SK-N-SH (cell line): Measurements from ENCODE around the gene USP22. TPM values are rescaled to one million over a fixed set of nuclear protein-coding genes. Genes with fewer than 3 reads are reported as not detected.

Experiments
- CTCF ChIA-PET: fragments of 300-600, 350-600 bp; formaldehyde crosslinking; extraction: SDS; loops from one replicate; lab custom pipeline; 2021; lab: Yijun Ruan, JAX
- POLR2A ChIA-PET: fragments of 350-600 bp; sonication (Branson Sonifier 250); formaldehyde crosslinking; extraction: SDS; loops from one replicate; lab custom pipeline; 2020; ENCODE audit warnings: antibody characterized with exemption, inconsistent platforms; lab: Yijun Ruan, JAX
- DNase-seq: peaks from one replicate; pipeline ENCODE4 v3.0.0; 2012
- H2AFZ ChIP-seq: fragments of 200-600 bp; sonication (generic); 2 replicates; pipeline ENCODE4 v1.8.1; 2016; ENCODE audit warnings: antibody characterized with exemption, mild to moderate bottlenecking, low read depth
- H3F3A ChIP-seq: fragments of 200-600 bp; sonication (generic); replicated peaks from 2 replicates; pipeline ENCODE3; 2016; ENCODE audit warnings: antibody characterized with exemption, mild to moderate bottlenecking; ENCODE audit not compliant: insufficient read depth
- H3K27ac ChIP-seq, 2 experiments: fragments of 200-500 bp in 1 of 2; fragments of 200-600 bp in 1 of 2; sonication (Bioruptor generic) in 1 of 2; sonication (generic), shearing (Covaris generic) in 1 of 2; 2 replicates each; pipeline versions ENCODE4 v1.5.1 to v1.6.1; 2014 to 2016; ENCODE audit warnings: low read depth in 2 of 2, inconsistent platforms in 1 of 2, low read length in 1 of 2, mild to moderate bottlenecking in 1 of 2, mixed read lengths in 1 of 2
- H3K27me3 ChIP-seq: fragments of 200-600 bp; sonication (generic), shearing (Covaris generic); 2 replicates; pipeline ENCODE4 v1.6.1; 2016; ENCODE audit warnings: mixed run types; ENCODE audit not compliant: insufficient read depth
- H3K36me3 ChIP-seq, 2 experiments: fragments of 200-500 bp in 1 of 2; fragments of 200-600 bp in 1 of 2; sonication (Bioruptor generic) in 1 of 2; sonication (generic) in 1 of 2; replicated peaks in 1 of 2; 2 replicates each; pipeline versions ENCODE3 to v1.5.1; 2014 to 2016; ENCODE audit warnings: low read length in 1 of 2, mild to moderate bottlenecking in 1 of 2; ENCODE audit not compliant: insufficient read depth in 2 of 2, control insufficient read depth in 1 of 2
- H3K4me1 ChIP-seq, 2 experiments: fragments of 200-500 bp in 1 of 2; fragments of 200-600 bp in 1 of 2; sonication (Bioruptor generic) in 1 of 2; sonication (generic), shearing (Covaris generic) in 1 of 2; 2 replicates each; pipeline versions ENCODE4 v1.5.1 to v1.6.1; 2014 to 2016; ENCODE audit warnings: low read depth in 1 of 2, low read length in 1 of 2, mixed run types in 1 of 2; ENCODE audit not compliant: insufficient read depth in 2 of 2, control insufficient read depth in 1 of 2
- H3K4me2 ChIP-seq: fragments of 200-600 bp; sonication (generic), shearing (Covaris generic); 2 replicates; pipeline ENCODE4 v1.6.1; 2017; ENCODE audit warnings: mixed run types
- H3K4me3 ChIP-seq, 2 experiments: fragments of 200-500 bp in 1 of 2; fragments of 200-600 bp in 1 of 2; sonication (Bioruptor generic) in 1 of 2; sonication (generic), shearing (Covaris generic) in 1 of 2; 2 replicates each; pipeline versions ENCODE4 v1.5.1 to v1.8.1; 2014 to 2016; ENCODE audit warnings: low read depth in 2 of 2, inconsistent platforms in 1 of 2, low read length in 1 of 2, mild to moderate bottlenecking in 1 of 2, mixed read lengths in 1 of 2, moderate library complexity in 1 of 2
- H3K79me2 ChIP-seq: fragments of 200-600 bp; sonication (generic); 2 replicates; pipeline ENCODE4 v1.8.1; 2017; ENCODE audit warnings: mild to moderate bottlenecking; ENCODE audit not compliant: insufficient read depth
- H3K9ac ChIP-seq: fragments of 200-600 bp; sonication (generic); 2 replicates; pipeline ENCODE4 v1.6.1; 2017; ENCODE audit warnings: mixed run types
- H3K9me2 ChIP-seq: fragments of 200-600 bp; sonication (generic); 2 replicates; pipeline ENCODE4 v1.6.1; 2017; ENCODE audit warnings: mixed run types
- H3K9me3 ChIP-seq: fragments of 200-600 bp; sonication (generic); 2 replicates; pipeline ENCODE4 v1.6.1; 2017; ENCODE audit warnings: mixed run types, mild to moderate bottlenecking, moderate library complexity
- H4K20me1 ChIP-seq: fragments of 200-600 bp; sonication (generic); 2 replicates; pipeline ENCODE4 v1.6.1; 2017; ENCODE audit warnings: mild to moderate bottlenecking, mixed run types; ENCODE audit not compliant: insufficient read depth
- FOXJ3 ChIP-seq: sonication (generic); formaldehyde crosslinking; IDR thresholded peaks from 2 replicates; pipeline ENCODE4 v1.5.1; 2020; ENCODE audit warnings: mild to moderate bottlenecking, missing genetic modification reagents
- POLR2AphosphoS5 ChIP-seq: IDR thresholded peaks from 2 replicates; pipeline ENCODE4 v1.6.1; 2012; ENCODE audit warnings: low read depth, low read length
- RXRA ChIP-seq: IDR thresholded peaks from 2 replicates; pipeline ENCODE4 v1.4.0; 2012; ENCODE audit warnings: low read depth, mild to moderate bottlenecking, borderline replicate concordance
- WGBS: methylation state at CpG from one replicate; pipeline ENCODE4 v1.1.6; 2017; ENCODE audit warnings: low lambda C conversion rate; 5-methylcytosine and 5-hydroxymethylcytosine counted together
- polyA plus RNA-seq, 3 experiments: library from polyadenylated mRNA; depleted of rRNA; stranded (reverse); fragments of >200 nt; gene quantifications; 2 replicates each; pipeline ENCODE4 v1.2.3, GENCODE V29; 2012
- TF ChIP-seq, protein P1 (sequence below): fragments of 200-600 bp; sonication (generic); IDR thresholded peaks from 2 replicates; pipeline ENCODE4 v1.6.1; 2017; ENCODE audit warnings: antibody characterized with exemption, mild to moderate bottlenecking, moderate library complexity

USP22 gene
- polyA plus RNA-seq, 1 of the 3 experiments (the other 2 are of a cell fraction), result 142 TPM

DNA sequence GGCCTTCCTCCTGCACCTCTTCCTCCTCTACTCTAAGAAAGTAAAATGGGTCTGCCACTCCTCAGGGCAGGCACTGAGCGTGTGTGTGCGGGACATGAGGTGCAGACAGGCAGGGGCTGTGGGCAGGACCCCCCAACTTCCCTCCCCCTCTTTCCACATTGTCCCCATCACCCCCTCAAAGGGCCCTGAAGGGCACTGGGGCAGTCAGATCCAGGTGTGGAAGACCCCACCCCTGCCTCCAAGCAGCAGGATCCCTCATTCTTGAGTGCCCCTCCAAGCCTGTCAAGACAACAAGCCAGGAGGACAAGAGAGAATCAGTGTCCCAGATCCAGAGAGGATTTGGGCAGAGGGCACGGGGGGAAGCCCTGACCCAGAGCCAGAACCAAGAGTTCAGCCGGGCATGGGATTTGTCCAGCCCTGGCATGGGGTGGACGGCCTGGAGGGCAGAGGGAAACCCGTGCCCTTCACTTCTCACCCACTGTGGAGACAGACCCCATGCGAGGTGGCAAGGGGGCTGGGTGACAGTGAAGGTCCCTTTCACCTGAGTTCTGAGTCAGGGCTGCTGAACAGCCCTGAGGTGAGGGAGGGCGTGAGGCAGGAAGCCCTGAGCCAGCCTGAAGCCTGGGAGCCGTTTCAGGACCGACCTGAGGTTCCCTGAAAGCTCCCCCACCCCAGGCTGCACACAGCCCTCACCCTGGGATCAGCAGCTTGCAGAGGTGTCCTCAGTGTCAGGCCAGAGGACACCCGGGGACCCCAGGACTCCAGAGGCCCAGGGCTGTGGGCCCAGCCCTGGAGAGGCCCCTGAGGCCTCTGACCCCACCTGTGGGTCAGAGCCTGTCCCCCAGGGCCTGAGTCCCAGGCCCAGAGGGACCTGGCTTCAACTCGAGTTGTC, 45.8 kb downstream of the USP22 start:
- 92% methylated on average over 6 of the region's 12 CpGs for WGBS
- TF ChIP-seq FOXJ3 (CRISPR knock-in tag) (no peak), POLR2AphosphoS5 (0 out of 2 replicates have a peak, but pooled peaks have one; percentile 15), RXRA (no peak)
- CTCF ChIA-PET, result no interaction called here

GRCh38 chr17:20995873-20996723, 46.7 kb downstream of the USP22 start:
- Histone ChIP-seq H3K27ac (no peak overlapping the region; a peak in 1 of 4 replicates), H3K4me1 (peaks cover 3 to 17% of the 10 kb centered on the region in 2 experiments; a peak in 1 of 4 replicates), H3K9me3 (no peaks in the 10 kb centered on the region), H3K79me2 (peaks cover 11% of the 10 kb centered on the region; the same call in 1 of the 2 replicates), H4K20me1 (peaks cover 38% of the 10 kb centered on the region), H3K9me2 (no peaks in the 10 kb centered on the region), H3K9ac (no peak overlapping the region), H3K4me2 (no peak overlapping the region), H3K36me3 (peaks cover 19 to 26% of the 10 kb centered on the region in 2 experiments), H3K27me3 (no peaks in the 10 kb centered on the region), H3K4me3 (no peak overlapping the region), H2AFZ (no peak overlapping the region), H3F3A (peaks cover 44% of the 10 kb centered on the region)
- TF ChIP-seq, protein P1, sequence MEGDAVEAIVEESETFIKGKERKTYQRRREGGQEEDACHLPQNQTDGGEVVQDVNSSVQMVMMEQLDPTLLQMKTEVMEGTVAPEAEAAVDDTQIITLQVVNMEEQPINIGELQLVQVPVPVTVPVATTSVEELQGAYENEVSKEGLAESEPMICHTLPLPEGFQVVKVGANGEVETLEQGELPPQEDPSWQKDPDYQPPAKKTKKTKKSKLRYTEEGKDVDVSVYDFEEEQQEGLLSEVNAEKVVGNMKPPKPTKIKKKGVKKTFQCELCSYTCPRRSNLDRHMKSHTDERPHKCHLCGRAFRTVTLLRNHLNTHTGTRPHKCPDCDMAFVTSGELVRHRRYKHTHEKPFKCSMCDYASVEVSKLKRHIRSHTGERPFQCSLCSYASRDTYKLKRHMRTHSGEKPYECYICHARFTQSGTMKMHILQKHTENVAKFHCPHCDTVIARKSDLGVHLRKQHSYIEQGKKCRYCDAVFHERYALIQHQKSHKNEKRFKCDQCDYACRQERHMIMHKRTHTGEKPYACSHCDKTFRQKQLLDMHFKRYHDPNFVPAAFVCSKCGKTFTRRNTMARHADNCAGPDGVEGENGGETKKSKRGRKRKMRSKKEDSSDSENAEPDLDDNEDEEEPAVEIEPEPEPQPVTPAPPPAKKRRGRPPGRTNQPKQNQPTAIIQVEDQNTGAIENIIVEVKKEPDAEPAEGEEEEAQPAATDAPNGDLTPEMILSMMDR, result no peak
- 0 out of 2 replicates have a peak, but pooled peaks have one; percentile 14 for TF ChIP-seq POLR2AphosphoS5
- ChIA-PET POLR2A (no interaction called here), CTCF (interaction anchor here (0.9 kb wide), 1 partner anchor 104 kb away, joined by 3 read pairs; no protein-coding TSS in a partner anchor)
- WGBS, result 78% methylated on average over 8 of the region's 12 CpGs
- DNase-seq, result peak; percentile 19

More for the DNA sequence above, 45.8 kb downstream of the USP22 start:
- Histone ChIP-seq H3K4me2 (no peak overlapping the region), H3K9ac (no peak overlapping the region), H3K4me1 (peaks cover 3 to 17% of the 10 kb centered on the region in 2 experiments; a peak in 1 of 4 replicates), H3K79me2 (peaks cover 20% of the 10 kb centered on the region), H2AFZ (no peak overlapping the region), H3K27ac (no peak overlapping the region; a peak in 1 of 4 replicates), H3F3A (peaks cover 53% of the 10 kb centered on the region), H3K27me3 (no peaks in the 10 kb centered on the region), H3K4me3 (no peak overlapping the region), H3K9me2 (no peaks in the 10 kb centered on the region), H3K36me3 (peaks cover 25 to 34% of the 10 kb centered on the region in 2 experiments), H4K20me1 (peaks cover 47% of the 10 kb centered on the region), H3K9me3 (no peaks in the 10 kb centered on the region)
- peak; percentile 42 for DNase-seq
- POLR2A ChIA-PET, result interaction anchor here (0.6 kb wide), 1 partner anchor 46 kb away, joined by 3 read pairs; the partner anchor contains the start of gene USP22
